Stomach (tissue), 9 donors: Measurements from ENCODE around the gene DNAH11. TPM values are rescaled to one million over a fixed set of nuclear protein-coding genes. Genes with fewer than 3 reads are reported as not detected.

ENCODE experiments used
- DNase-seq, 2 donors: peaks; one replicate each; pipeline versions ENCODE4 v3.0.0 to v3.0.0-alpha.2; 2013 to 2019
- H3K27ac ChIP-seq, 5 donors: fragments of 200-600 bp in 4 of 5; sonication (generic) in 4 of 5; one replicate each; pipeline ENCODE4 v1.5.1; 2013 to 2019; ENCODE audit warnings: mild to moderate bottlenecking in 1 of 5, moderate library complexity in 1 of 5
- H3K27me3 ChIP-seq, 3 donors: fragments of 200-600 bp; sonication (generic); one replicate each; pipeline ENCODE4 v1.5.1; 2017 to 2019; ENCODE audit warnings: mixed run types in 1 of 3
- H3K36me3 ChIP-seq, 4 donors: fragments of 200-600 bp; sonication (generic); 1 replicate in 3 of 4; 2 replicates in 1 of 4; pipeline ENCODE4 v1.5.1; 2016 to 2019
- H3K4me1 ChIP-seq, 4 donors: fragments of 200-600 bp; sonication (generic); one replicate each; pipeline ENCODE4 v1.5.1; 2016 to 2019
- H3K4me3 ChIP-seq, 4 donors: fragments of 200-600 bp; sonication (generic) in 3 of 4; one replicate each; pipeline ENCODE4 v1.5.1; 2016 to 2019; ENCODE audit warnings: mild to moderate bottlenecking in 1 of 4
- H3K9me3 ChIP-seq, 4 donors: fragments of 200-600 bp; sonication (generic); one replicate each; pipeline ENCODE4 v1.5.1; 2016 to 2019
- EP300 ChIP-seq: sonication (generic); formaldehyde crosslinking; IDR thresholded peaks from one replicate; pipeline ENCODE4 v1.6.1; 2017; ENCODE audit warnings: antibody characterized with exemption
- POLR2A ChIP-seq, 4 donors: fragments of 450-650 bp; IDR thresholded peaks; one replicate each; pipeline ENCODE4 v1.6.1; 2016; ENCODE audit warnings: antibody characterized with exemption in 4 of 4, control low read depth in 2 of 4, mild to moderate bottlenecking in 1 of 4, moderate library complexity in 1 of 4
- POLR2AphosphoS5 ChIP-seq, 3 donors: sonication (generic); formaldehyde crosslinking; IDR thresholded peaks; one replicate each; pipeline ENCODE4 v1.6.1; 2016; ENCODE audit warnings: antibody characterized with exemption in 3 of 3
- WGBS, 5 donors: extraction: QIAGEN DNeasy Blood & Tissue Kit in 3 of 5; methylation state at CpG; one replicate each; pipeline versions ENCODE4 v1.1.5 to v1.1.7; 2013 to 2018; 5-methylcytosine and 5-hydroxymethylcytosine counted together
- intact Hi-C: fragments of 100-400 bp; cut with DNase I; formaldehyde crosslinking; loops from one replicate; pipeline ENCODE4 v1.15.1; 2023; ENCODE audit warnings: low total_unique reads
- polyA plus RNA-seq, 3 donors: library from polyadenylated mRNA; stranded (reverse); fragments of 200-250 nt; gene quantifications; one replicate each; pipeline ENCODE4 v1.2.3, GENCODE V29; 2013
- total RNA-seq, 5 donors: library from RNA; depleted of rRNA; stranded (reverse); fragments of >200 nt; gene quantifications; one replicate each; pipeline versions ENCODE4 v1.1.0 to v1.2.3, GENCODE V29; 2014 to 2016
- TF ChIP-seq, protein P1 (sequence below), 7 experiments: fragments of 450-650 bp in 4 of 7; fragments of 200-600 bp in 3 of 7; sonication (generic) in 3 of 7; IDR thresholded peaks; one replicate each; pipeline ENCODE4 v1.5.1; 2016 to 2019; ENCODE audit warnings: antibody characterized with exemption in 7 of 7, control low read depth in 2 of 7, mild to moderate bottlenecking in 1 of 7
- donor health status: healthy with polysubstance abuse.
- donor health status: Bipolar disorder and iron deficiency.
- donor health status: healthy.

Gene DNAH11
- total and polyA plus RNA-seq, 8 donors, result under 0.01 to 2.6 (median 0.45) TPM; not detected in 1

DNA sequence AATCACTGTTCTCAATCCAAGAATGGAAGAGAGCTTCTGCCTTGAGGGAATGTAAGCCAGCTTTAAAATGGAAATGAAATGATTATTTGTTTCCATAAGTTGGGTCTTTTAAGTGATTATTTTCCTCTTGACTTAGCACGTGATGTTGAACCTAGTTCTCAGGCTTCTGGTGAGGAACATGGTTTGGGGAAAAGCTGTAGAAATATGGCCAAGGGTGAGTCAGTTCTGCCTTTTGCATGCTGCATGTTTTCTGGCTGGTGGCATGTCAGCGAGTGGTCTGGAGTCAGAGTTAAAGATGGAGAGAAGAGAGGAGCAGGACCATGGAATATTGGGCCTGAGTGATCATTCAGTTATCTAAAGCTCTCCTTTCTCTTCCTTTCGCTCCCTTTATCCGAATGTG lies 54.0 kb downstream of the DNAH11 start:
- H3K27me3 ChIP-seq, result no peaks in the 10 kb centered on the region
- TF ChIP-seq POLR2AphosphoS5 (IDR thresholded peaks at IDR 0.05), result no peak
- TF ChIP-seq, protein P1, sequence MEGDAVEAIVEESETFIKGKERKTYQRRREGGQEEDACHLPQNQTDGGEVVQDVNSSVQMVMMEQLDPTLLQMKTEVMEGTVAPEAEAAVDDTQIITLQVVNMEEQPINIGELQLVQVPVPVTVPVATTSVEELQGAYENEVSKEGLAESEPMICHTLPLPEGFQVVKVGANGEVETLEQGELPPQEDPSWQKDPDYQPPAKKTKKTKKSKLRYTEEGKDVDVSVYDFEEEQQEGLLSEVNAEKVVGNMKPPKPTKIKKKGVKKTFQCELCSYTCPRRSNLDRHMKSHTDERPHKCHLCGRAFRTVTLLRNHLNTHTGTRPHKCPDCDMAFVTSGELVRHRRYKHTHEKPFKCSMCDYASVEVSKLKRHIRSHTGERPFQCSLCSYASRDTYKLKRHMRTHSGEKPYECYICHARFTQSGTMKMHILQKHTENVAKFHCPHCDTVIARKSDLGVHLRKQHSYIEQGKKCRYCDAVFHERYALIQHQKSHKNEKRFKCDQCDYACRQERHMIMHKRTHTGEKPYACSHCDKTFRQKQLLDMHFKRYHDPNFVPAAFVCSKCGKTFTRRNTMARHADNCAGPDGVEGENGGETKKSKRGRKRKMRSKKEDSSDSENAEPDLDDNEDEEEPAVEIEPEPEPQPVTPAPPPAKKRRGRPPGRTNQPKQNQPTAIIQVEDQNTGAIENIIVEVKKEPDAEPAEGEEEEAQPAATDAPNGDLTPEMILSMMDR (IDR thresholded peaks at IDR 0.05), result no peak
- no peak for TF ChIP-seq EP300
- no peak for TF ChIP-seq POLR2A (IDR thresholded peaks at IDR 0.05)
- H3K4me3 ChIP-seq, result no peak overlapping the region
- no peak overlapping the region for H3K27ac ChIP-seq
- H3K9me3 ChIP-seq, result peaks cover 0 to 4% (median 0%) of the 10 kb centered on the region in 4 donors
- H3K36me3 ChIP-seq, result no peaks in the 10 kb centered on the region
- intact Hi-C loops, result no loop called here
- WGBS, 5 donors, result 84 to 92% (median 86%) methylated on average over 4 of the region's 4 CpGs
- DNase-seq, result no peak
- H3K4me1 ChIP-seq, result no peaks in the 10 kb centered on the region

DNA sequence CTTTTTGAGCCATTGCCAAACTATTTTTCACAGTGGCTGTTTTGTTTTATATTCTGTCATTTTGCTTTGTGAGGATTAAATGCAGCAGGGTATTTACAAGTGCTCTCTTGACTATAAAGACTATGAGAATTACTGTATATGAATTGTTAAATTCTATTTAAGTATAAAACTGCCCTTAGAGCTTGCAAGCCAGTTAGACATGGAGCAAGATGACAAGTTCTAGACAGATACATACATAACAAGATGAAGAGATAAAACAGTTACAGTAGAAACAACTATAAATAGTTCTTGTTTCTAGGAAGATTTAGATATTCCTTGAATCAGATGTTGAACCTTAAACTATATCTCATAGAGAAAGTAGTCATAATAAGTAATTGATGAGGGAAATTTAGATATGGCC lies 60.6 kb downstream of the DNAH11 start:
- no peak for DNase-seq
- Histone ChIP-seq H3K9me3 (peaks cover 0 to 4% (median 0%) of the 10 kb centered on the region in 4 donors), H3K4me1 (no peaks in the 10 kb centered on the region), H3K27ac (no peak overlapping the region), H3K36me3 (no peaks in the 10 kb centered on the region), H3K27me3 (peaks cover 0 to 4% (median 0%) of the 10 kb centered on the region in 3 donors), H3K4me3 (no peak overlapping the region)
- no peak for TF ChIP-seq POLR2AphosphoS5 (IDR thresholded peaks at IDR 0.05)
- no peak for TF ChIP-seq EP300
- no peak for TF ChIP-seq POLR2A (IDR thresholded peaks at IDR 0.05)
- TF ChIP-seq, protein P1 (IDR thresholded peaks at IDR 0.05), result no peak
- intact Hi-C loops, result no loop called here

DNA sequence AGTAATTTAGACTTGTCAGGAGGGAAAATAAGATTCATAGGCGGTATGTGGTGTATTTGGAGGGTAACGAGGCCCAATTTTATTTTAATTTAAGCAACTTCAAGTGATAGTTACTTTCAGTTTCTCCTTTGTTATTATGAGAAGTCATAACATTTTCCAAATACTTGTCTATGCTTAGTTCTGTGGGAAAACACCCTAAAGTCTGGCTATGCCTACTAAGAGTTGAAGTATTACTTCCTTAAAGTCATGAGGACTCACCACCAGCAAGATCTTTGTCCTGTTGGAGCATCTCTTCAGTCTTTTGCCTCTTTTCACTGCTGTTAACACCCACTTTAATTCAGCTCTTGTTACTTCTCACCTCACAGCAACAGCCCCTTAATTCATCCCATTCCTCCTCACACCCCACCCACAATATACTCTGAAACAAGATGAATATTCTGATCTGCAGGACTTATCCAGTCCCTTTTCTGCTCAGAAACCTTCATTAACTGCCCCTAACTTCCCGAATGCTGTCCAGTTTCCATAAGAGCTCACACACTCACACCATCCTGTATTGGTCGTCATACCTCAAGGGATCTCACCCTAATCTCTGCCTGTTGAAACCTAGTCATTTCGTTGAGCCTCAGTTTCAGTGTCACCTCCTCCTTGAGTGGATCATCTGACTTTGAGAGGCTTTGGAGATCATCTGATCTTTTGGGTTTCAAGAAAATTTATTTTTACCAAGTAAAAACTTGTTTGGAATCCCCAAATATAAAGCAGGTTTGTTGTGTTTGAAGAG lies 61.3 kb downstream of the DNAH11 start:
- intact Hi-C loops, result no loop called here
- Histone ChIP-seq H3K4me3 (no peak overlapping the region), H3K36me3 (no peaks in the 10 kb centered on the region), H3K27ac (no peak overlapping the region), H3K27me3 (peaks cover 0 to 4% (median 0%) of the 10 kb centered on the region in 3 donors), H3K4me1 (no peaks in the 10 kb centered on the region), H3K9me3 (peaks cover 0 to under 1% (median 0%) of the 10 kb centered on the region in 4 donors)
- no peak for DNase-seq
- TF ChIP-seq POLR2AphosphoS5 (IDR thresholded peaks at IDR 0.05) (no peak), POLR2A (IDR thresholded peaks at IDR 0.05) (no peak), EP300 (no peak)
- TF ChIP-seq, protein P1 (IDR thresholded peaks at IDR 0.05), result no peak
- 75 to 89% (median 83%) methylated on average over 5 of the region's 5 CpGs for WGBS, 5 donors

DNA sequence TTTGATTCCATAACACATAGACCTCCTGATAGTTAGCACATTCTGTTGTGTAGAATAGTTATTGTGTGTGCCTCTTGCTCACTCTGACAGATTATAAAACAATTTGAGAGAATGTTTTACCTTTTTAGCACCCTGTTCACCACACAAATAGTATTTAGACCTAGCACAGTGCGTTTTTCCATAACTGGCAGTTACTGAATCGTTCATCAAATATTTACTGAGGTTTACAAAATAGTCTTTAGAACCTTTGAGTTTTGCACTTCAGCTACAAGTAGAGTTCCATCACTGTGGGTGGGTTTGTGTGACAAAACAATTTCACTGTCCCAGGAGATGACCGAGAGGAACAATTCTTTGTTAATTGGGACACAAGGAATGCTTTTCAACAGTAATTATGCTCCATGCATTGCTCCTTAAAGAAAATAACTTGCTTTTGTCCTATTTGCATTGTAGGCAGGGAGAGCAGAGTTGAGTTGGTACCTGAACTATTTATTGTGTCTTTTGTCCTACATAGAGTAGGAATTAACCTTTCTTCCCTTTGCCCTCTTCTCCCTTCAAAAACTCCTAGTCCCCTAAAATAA lies 62.3 kb downstream of the DNAH11 start:
- intact Hi-C loops, result no loop called here
- no peak for TF ChIP-seq POLR2AphosphoS5 (IDR thresholded peaks at IDR 0.05)
- TF ChIP-seq POLR2A (IDR thresholded peaks at IDR 0.05), result no peak
- TF ChIP-seq EP300, result no peak
- H3K9me3 ChIP-seq, result no peaks in the 10 kb centered on the region
- peaks cover 0 to 4% (median 0%) of the 10 kb centered on the region in 3 donors for H3K27me3 ChIP-seq
- no peak overlapping the region for H3K27ac ChIP-seq
- 52 to 72% (median 63%) methylated on average over 3 of the region's 3 CpGs for WGBS, 5 donors
- H3K4me1 ChIP-seq, result no peaks in the 10 kb centered on the region
- H3K36me3 ChIP-seq, result no peaks in the 10 kb centered on the region
- DNase-seq, result no peak
- H3K4me3 ChIP-seq, result no peak overlapping the region

DNA sequence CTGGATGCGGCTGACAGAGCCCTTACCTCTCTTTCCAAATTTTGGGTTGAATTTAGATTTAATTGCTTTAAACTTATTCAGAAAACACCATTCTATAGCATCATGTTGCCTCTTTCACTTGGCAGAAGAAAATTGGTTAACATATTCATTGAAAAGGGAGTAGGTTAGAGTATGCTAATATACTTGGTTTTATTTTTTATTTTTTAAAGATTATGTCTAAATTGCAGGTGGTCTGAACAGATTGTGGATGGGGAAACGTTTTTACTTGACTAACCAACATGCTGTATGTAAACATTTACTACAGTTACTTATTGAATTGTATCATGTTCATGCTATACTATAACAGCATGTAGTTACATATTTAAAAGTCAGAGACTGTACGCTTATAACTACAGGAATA lies 65.6 kb downstream of the DNAH11 start:
- Histone ChIP-seq H3K4me3 (no peak overlapping the region), H3K27ac (no peak overlapping the region), H3K4me1 (no peaks in the 10 kb centered on the region), H3K9me3 (no peaks in the 10 kb centered on the region), H3K36me3 (no peaks in the 10 kb centered on the region), H3K27me3 (peaks cover 0 to 4% (median 0%) of the 10 kb centered on the region in 3 donors)
- WGBS, 5 donors, result 63 to 71% (median 68%) methylated on average over 3 of the region's 3 CpGs
- TF ChIP-seq EP300 (no peak), POLR2A (IDR thresholded peaks at IDR 0.05) (no peak), POLR2AphosphoS5 (IDR thresholded peaks at IDR 0.05) (no peak)
- TF ChIP-seq, protein P1 (IDR thresholded peaks at IDR 0.05), result no peak
- no peak for DNase-seq
- intact Hi-C loops, result no loop called here
